Suppressor macrophage treated with lipopolysaccharide for 4 hours (primary cell): ENCODE data around the gene UMAD1.
A peak's percentile ranks its signal among the peaks of the same experiment; 100 is the strongest.

ENCODE experiments used
- DNase-seq: peaks from one replicate; pipeline ENCODE4 v3.0.0-alpha.2; 2020

The UMAD1 gene

DNA sequence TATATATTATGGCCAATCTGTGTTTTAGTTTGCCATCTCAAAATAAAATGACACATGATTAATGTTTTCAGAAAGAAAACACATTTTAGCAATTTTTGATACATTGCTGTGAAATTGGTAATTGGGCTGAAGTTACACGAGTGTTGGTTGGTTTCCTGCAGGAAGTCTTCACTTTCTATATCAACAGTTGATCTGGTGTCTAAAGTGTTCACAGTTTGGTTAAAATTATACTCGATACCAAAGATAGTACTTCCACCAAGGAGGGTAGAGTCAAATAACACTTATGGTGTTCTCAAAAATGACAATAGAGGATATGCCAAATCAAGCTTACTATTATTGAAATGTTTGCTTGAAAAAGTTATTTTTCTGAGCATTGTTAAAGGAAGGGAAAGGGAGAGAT is 207.7 kb downstream of the UMAD1 start:
- no peak for DNase-seq

DNA sequence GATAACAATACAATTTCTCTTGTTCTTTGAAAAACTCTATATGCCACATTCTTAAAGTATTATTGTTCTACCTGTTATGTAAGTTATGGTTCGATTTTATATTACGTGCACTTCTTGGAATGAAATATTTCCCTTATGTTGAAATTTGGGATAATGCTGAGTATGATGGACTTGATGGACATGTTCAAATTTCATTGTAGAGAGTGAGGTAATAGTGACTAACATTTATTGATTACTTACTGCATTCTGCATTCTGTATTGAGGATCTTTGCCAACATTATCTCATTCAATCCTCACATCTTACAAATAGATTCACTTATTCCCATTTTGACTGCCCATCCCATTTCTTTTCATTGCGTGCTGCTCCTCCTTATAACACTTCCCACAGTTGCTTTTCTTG is 208.3 kb downstream of the UMAD1 start:
- no peak for DNase-seq

GRCh38 chr7:7850150-7850549 is 209.6 kb downstream of the UMAD1 start:
- no peak for DNase-seq

GRCh38 chr7:7851381-7851780 is 210.8 kb downstream of the UMAD1 start:
- DNase-seq: no peak

- no peak for DNase-seq
These were observed 211.4 kb downstream of the UMAD1 start for GRCh38 chr7:7851991-7852390.

DNA sequence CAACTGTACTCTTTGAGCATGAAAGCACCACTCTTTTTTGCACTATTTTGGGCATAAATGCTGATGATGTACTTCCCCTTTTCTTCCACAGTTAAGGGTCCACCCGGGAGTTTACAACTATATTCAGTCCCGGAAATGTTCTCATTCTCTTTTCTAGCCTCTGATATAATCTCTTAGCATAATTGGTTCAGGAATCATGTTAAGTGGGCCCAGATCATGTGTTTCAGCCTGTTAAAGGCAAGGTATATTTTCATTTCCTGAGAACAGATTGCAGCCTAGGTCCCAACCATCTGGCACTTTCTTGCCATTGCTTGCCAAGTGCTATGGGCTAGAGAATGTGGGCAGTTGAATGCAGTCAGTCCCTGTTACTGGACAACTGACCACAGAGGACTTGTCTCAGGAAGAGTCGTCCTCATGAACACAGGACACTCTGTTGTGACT is 216.6 kb downstream of the UMAD1 start:
- peak; percentile 35 for DNase-seq

DNA sequence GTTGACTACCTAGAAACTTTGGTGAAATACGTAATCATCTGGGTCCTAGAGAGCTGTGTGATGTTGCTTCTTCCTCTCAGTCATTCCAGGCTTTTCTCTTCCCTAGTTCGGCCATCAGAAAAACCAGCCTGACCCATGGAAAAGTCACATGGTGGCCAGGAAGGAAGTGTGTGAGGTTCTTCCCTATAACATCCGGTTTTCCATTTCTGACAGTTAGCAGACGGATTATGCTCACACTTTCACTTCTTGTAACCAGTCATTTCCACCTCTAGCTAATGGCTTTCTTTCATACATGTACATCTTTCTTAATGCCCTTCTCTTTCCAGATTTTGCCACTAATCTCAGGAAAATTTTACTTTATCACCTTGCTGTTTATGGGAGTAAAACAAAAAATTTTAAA is 218.0 kb downstream of the UMAD1 start:
- DNase-seq: peak; percentile 28

DNA sequence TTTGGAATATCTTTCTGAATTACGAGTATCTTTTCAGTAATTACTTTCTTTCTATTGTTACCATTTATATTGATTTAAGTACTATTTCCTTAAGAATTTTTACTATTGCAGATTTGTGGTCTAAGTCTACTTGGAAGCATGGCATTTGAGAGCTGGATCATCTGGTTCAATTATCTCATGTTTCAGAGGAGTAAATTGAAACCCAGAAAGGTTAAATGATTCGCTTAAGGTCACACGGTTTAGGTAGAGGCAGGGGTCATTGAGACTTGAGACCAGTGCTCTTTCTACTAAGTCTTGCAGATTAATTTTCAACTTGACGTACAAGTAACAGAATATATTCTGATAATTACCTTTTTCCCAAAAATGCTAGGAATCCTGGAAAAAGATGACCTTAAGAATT is 218.9 kb downstream of the UMAD1 start:
- no peak for DNase-seq

GRCh38 chr7:7861211-7861633 is 220.7 kb downstream of the UMAD1 start:
- DNase-seq: no peak

GRCh38 chr7:7862393-7862792 is 221.8 kb downstream of the UMAD1 start:
- DNase-seq: no peak

DNA sequence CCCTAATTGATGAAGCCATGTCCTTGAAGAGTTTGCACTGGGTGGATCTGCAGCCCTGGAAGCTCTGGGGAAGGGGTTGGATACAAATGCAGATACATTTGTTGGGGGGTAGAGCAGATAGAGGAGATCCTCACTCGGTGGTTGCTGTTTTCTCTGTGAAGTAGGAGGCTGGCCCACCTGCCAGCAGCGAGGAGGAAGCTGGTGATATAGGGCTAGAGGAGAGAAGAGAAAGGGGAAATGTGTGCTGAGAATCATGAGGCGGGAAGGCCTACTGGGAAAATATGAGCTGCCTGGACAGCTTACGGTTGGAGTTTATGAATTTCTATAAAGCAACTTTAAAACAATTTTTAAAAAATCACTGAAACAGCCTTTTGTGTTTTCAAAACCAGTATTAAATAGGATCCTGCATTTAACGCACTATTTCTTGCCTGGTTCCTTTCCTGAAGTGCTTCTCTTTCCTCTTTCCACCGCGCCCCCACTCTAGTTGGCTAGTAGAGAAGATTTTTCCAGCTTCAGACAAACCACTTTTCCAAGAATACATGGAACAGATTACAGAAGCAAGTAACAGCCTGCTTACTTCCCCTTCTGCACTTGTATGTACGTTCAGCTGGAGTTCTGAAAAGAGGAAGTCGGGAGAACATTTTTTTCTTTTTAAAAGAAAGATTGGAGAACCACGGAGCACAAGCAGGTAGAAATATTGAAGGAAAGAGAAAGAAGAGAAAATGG is 227.5 kb downstream of the UMAD1 start:
- peak; percentile 62 for DNase-seq

GRCh38 chr7:7868572-7868899 is 228.0 kb downstream of the UMAD1 start:
- DNase-seq: no peak

GRCh38 chr7:7869036-7869435 is 228.5 kb downstream of the UMAD1 start:
- DNase-seq: no peak

- DNase-seq: no peak
These were observed 229.1 kb downstream of the UMAD1 start for GRCh38 chr7:7869651-7870050.

- DNase-seq: no peak
These were observed 230.0 kb downstream of the UMAD1 start for GRCh38 chr7:7870555-7870954.

DNA sequence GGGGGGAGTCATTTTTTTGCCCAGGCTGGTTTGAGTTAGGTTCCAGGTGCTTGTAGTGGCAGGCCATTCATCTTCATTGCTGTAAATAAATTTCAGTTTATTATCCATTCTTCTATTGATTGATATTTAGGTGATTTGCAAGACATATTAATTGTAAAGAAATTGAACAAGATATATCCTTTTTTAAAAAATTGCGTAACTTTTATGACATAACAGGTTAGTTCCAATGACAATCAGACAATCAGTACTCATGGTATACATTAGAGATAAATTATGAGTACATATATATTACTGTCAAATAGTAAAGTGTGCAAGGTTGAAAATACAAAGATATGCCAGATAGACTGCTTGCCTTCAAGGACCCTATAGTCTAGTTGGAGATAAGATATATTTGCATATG is 235.9 kb downstream of the UMAD1 start:
- DNase-seq: no peak

DNA sequence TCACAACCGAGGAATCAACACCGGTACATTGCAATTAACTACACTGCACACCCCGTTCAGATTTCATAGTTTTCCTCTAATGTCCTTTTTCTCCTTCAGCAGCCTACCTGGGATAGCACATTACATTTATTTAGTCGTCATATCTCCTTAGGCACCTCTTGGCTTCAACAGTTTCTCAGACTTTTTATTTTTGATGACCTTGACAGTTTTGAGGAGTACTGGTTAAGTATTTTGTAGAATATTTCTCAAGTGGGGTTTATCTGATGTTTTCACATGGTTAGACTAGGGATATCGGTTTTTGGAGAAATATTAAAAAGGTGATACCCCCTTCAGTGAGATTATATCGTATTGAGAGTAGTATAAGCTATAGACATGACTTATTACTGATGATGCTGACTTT is 241.0 kb downstream of the UMAD1 start:
- DNase-seq: no peak

- DNase-seq: no peak
These were observed 242.3 kb downstream of the UMAD1 start for GRCh38 chr7:7882888-7883287.

GRCh38 chr7:7883394-7883793 is 242.8 kb downstream of the UMAD1 start:
- no peak for DNase-seq

DNA sequence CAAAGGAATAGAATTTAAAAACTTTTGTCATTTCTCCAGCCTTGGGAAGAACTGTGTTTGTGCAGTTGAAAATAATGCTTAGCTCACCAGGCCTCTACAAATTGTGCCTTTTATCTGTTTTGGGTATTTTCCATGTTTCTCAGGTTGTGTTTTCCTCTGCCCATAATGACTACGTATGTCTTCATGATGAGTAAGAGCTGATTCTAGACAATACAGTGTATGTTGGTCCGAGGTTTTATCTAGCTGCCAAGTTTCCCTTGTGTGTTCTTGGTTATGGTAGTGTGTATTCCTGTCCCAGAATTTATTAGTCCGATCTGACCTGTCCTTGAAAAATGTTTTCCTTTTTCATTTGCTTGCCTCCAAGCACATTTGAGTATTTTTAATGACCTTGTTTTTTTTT is 244.3 kb downstream of the UMAD1 start:
- DNase-seq: no peak

DNA sequence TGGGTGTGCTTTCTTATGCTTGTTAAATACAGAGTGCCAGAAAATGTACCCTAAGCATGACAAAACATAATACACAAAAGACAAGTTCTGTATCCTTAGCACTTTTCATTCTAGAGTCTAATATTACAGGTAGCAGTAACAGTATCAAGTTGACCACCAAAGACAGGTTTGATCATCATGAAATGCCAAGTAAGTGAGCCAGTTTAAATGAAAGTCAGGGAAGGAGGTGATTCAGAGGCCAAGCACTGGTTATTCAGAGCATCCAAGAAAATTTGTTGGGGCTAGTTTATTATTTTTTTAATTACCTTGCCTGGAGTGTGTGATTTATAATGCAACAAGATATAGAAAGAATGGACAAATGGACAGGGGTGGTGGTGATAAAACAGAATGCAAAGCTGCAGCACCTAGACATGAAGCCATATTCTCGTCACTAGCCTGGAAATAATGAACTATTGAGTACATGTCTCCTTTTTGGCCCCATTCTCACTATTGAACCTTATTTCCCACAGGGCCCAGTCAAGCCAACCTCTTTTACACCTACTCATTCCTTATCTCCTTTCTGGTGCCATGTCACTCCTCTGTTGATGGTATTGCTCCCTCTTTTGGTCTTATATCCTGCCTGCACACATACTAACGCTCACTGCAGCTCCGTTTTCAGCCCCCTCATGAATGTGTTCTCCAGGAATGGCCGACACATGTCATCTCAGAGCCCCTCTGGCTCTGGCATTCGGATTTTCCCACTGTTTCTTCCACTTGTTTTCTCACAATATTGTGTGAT is 249.4 kb downstream of the UMAD1 start:
- DNase-seq: no peak

DNA sequence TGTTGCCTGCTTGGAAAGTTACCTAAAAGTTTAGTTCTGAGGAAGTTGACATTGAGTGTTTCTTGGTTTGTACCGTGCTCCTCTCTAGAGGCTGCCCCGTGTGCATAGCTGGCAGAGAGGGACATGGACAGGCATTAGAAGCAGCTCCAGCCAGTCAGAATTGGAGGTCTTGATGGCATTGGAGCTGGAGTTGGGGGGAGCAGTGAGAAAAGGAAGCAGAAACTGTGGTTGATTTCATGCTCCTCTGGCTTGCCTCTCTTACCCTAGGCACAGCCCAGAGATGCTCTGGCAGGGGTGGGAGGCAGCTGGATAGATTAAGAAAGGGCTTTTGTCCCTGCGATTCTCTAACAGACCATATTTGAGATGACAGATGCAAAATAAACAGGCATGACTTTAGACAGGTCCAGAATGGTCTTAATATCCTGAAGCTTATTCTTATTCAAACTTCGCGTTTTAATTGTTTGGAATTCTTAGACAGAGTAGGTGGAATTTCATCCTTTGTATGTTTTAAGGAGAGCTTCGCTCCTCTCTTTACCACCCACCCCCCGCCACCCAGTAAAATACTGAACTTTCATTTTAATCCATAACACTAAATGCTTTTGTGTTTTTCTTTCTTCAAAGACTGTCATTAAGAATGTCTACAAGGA is 254.6 kb downstream of the UMAD1 start:
- DNase-seq: no peak

GRCh38 chr7:7895754-7896153 is 255.2 kb downstream of the UMAD1 start:
- no peak for DNase-seq

GRCh38 chr7:7897509-7897908 is 257.0 kb downstream of the UMAD1 start:
- DNase-seq: no peak
